Psoas muscle (tissue), 8 donors: ENCODE measurements around the gene CHST8. TPM values are rescaled to one million over a fixed set of nuclear protein-coding genes. Genes with fewer than 3 reads are reported as not detected.

Experiments
- ATAC-seq, 4 donors: fragments of 200-7000 bp; cut with Tn5 transposase; one replicate each; pipeline ENCODE4 v1.9.1; 2020; ENCODE audit warnings: moderate library complexity in 3 of 4, mild to moderate bottlenecking in 2 of 4
- DNase-seq, 2 donors: peaks; one replicate each; pipeline ENCODE4 v3.0.0-alpha.2; 2020
- H3K27ac ChIP-seq: fragments of 200-600 bp; one replicate; pipeline ENCODE4 v1.8.0; 2022
- H3K27me3 ChIP-seq, 3 donors: fragments of 200-600 bp in 1 of 3; one replicate each; pipeline versions ENCODE4 v1.6.1 to v1.8.0; 2013 to 2022; ENCODE audit warnings: low read length in 2 of 3, mild to moderate bottlenecking in 2 of 3, moderate library complexity in 1 of 3; ENCODE audit not compliant: insufficient read depth in 3 of 3
- H3K36me3 ChIP-seq, 2 donors: fragments of 200-600 bp in 1 of 2; one replicate each; pipeline versions ENCODE4 v1.6.1 to v1.8.0; 2013 to 2022; ENCODE audit warnings: low read depth in 1 of 2, mild to moderate bottlenecking in 1 of 2, moderate library complexity in 1 of 2; ENCODE audit not compliant: insufficient read depth in 1 of 2
- H3K4me1 ChIP-seq: fragments of 200-600 bp; one replicate; pipeline ENCODE4 v1.8.0; 2022
- H3K4me3 ChIP-seq: fragments of 200-600 bp; one replicate; pipeline ENCODE4 v1.8.0; 2022; ENCODE audit warnings: mild to moderate bottlenecking
- H3K9me3 ChIP-seq: fragments of 200-600 bp; one replicate; pipeline ENCODE4 v1.8.0; 2022
- CTCF ChIP-seq: fragments of 200-600 bp; IDR thresholded peaks from one replicate; pipeline ENCODE4 v1.8.0; 2022; ENCODE audit warnings: antibody characterized with exemption
- WGBS, 3 donors: extraction: QIAGEN DNeasy Blood & Tissue Kit; methylation state at CpG; one replicate each; pipeline versions ENCODE4 v1.1.6 to v1.1.7; 2013; 5-methylcytosine and 5-hydroxymethylcytosine counted together
- intact Hi-C, 2 donors: fragments of 100-400 bp; cut with DNase I; formaldehyde crosslinking; loops; one replicate each; pipeline versions ENCODE4 v1.11.0 to v1.14.2; 2022
- polyA plus RNA-seq, 3 donors: library from polyadenylated mRNA; stranded (reverse); fragments of 200-250 nt; gene quantifications; one replicate each; pipeline ENCODE4 v1.2.3, GENCODE V29; 2013
- total RNA-seq, 4 donors: library from RNA; stranded (reverse); fragmentation: NEBNext Ultra II Directional in 2 of 4; extraction: Animal tissue kit (Norgen Biotek cat#: 25700) in 2 of 4; gene quantifications; one replicate each; pipeline versions ENCODE4 v1.2.1 to v1.2.4, GENCODE V29; 2021 to 2023
- donor health status: healthy with polysubstance abuse.
- donor health status: DM: no; HTN: no; CAD: no; lungs with moderate emphysema.
- donor health status: Bipolar disorder and iron deficiency.
- donor health status: healthy.
- donor health status: DM: yes; HTN: yes; CAD: no.
- donor health status: DM: no; HTN: no; CAD: no.
- donor health status: DM: no; HTN: no; CAD: no.
- donor health status: DM: yes; HTN: yes; CAD: no.

The CHST8 gene
- total and polyA plus RNA-seq, 7 donors: 0.05 to 0.60 (median 0.23) TPM; not detected in 1

GRCh38 chr19:33780251-33780650 is 158.5 kb downstream of the CHST8 start:
- Histone ChIP-seq H3K27me3 (peaks cover 0 to 46% (median 9%) of the 10 kb centered on the region in 3 donors), H3K4me1 (no peaks in the 10 kb centered on the region), H3K9me3 (no peaks in the 10 kb centered on the region), H3K4me3 (no peak overlapping the region), H3K27ac (no peak overlapping the region), H3K36me3 (no peaks in the 10 kb centered on the region)
- DNase-seq (no peak), ATAC-seq (no peak)
- intact Hi-C loops: loop anchor here in 1 of 2 donors (10.0 kb wide), 1 partner anchor 365 kb away; no protein-coding TSS in a partner anchor
- WGBS, 3 donors: 57 to 62% (median 57%) methylated on average over 6 of the region's 6 CpGs
- no peak for TF ChIP-seq CTCF

- 12 to 16% (median 12%) methylated on average over 12 of the region's 12 CpGs for WGBS, 3 donors
- H3K36me3 ChIP-seq: no peaks in the 10 kb centered on the region
- H3K27ac ChIP-seq: no peak overlapping the region
- ATAC-seq (no peak), DNase-seq (no peak)
- H3K4me1 ChIP-seq: no peaks in the 10 kb centered on the region
- intact Hi-C loops: loop anchor here in 1 of 2 donors (10.0 kb wide), 1 partner anchor 364 kb away; no protein-coding TSS in a partner anchor
- no peak for TF ChIP-seq CTCF
- no peaks in the 10 kb centered on the region for H3K9me3 ChIP-seq
- no peak overlapping the region for H3K4me3 ChIP-seq
- H3K27me3 ChIP-seq: peaks cover 0 to 46% (median 9%) of the 10 kb centered on the region in 3 donors
Measured at GRCh38 chr19:33780746-33781145, 159.0 kb downstream of the CHST8 start.

- no peak overlapping the region for H3K4me3 ChIP-seq
- WGBS, 3 donors: 56 to 62% (median 61%) methylated on average over 15 of the region's 15 CpGs
- no peaks in the 10 kb centered on the region for H3K36me3 ChIP-seq
- DNase-seq (no peak), ATAC-seq (no peak)
- peaks cover 0 to 48% (median 9%) of the 10 kb centered on the region in 3 donors for H3K27me3 ChIP-seq
- H3K27ac ChIP-seq: no peak overlapping the region
- no peak for TF ChIP-seq CTCF
- no peaks in the 10 kb centered on the region for H3K9me3 ChIP-seq
- intact Hi-C loops: loop anchor here in 1 of 2 donors (10.0 kb wide), 1 partner anchor 363 kb away; no protein-coding TSS in a partner anchor
- H3K4me1 ChIP-seq: no peaks in the 10 kb centered on the region
Measured at GRCh38 chr19:33781415-33781935, 159.7 kb downstream of the CHST8 start.

GRCh38 chr19:33781996-33782395 is 160.2 kb downstream of the CHST8 start:
- 54 to 65% (median 55%) methylated on average over 5 of the region's 5 CpGs for WGBS, 3 donors
- H3K4me3 ChIP-seq: no peak overlapping the region
- H3K27me3 ChIP-seq: peaks cover 0 to 47% (median 9%) of the 10 kb centered on the region in 3 donors
- no peak overlapping the region for H3K27ac ChIP-seq
- ATAC-seq (no peak), DNase-seq (no peak)
- no peaks in the 10 kb centered on the region for H3K9me3 ChIP-seq
- intact Hi-C loops: loop anchor here in 1 of 2 donors (10.0 kb wide), 1 partner anchor 363 kb away; no protein-coding TSS in a partner anchor
- no peak for TF ChIP-seq CTCF
- no peaks in the 10 kb centered on the region for H3K36me3 ChIP-seq
- H3K4me1 ChIP-seq: no peaks in the 10 kb centered on the region

- Histone ChIP-seq H3K36me3 (no peaks in the 10 kb centered on the region), H3K4me3 (no peak overlapping the region), H3K4me1 (no peaks in the 10 kb centered on the region), H3K27me3 (peaks cover 0 to 46% (median 5%) of the 10 kb centered on the region in 3 donors), H3K27ac (no peak overlapping the region), H3K9me3 (no peaks in the 10 kb centered on the region)
- TF ChIP-seq CTCF: no peak
- WGBS, 3 donors: 78 to 82% (median 79%) methylated on average over 5 of the region's 5 CpGs
- DNase-seq (no peak), ATAC-seq (no peak)
- intact Hi-C loops: loop anchor here in 1 of 2 donors (10.0 kb wide), 1 partner anchor 360 kb away; no protein-coding TSS in a partner anchor
Measured at GRCh38 chr19:33784432-33784831, 162.7 kb downstream of the CHST8 start.
